ENCODE data around the gene CDC27. TPM values are rescaled to one million over a fixed set of nuclear protein-coding genes. Genes with fewer than 3 reads are reported as not detected.
"Not testable (repeated sequence)": the region's sequence is repeated elsewhere in the genome, so short reads cannot be mapped to it uniquely, and the experiment has no call there.

CDC27 gene
- total RNA-seq, 1 donor from 2014 or later, result 137 TPM

DNA sequence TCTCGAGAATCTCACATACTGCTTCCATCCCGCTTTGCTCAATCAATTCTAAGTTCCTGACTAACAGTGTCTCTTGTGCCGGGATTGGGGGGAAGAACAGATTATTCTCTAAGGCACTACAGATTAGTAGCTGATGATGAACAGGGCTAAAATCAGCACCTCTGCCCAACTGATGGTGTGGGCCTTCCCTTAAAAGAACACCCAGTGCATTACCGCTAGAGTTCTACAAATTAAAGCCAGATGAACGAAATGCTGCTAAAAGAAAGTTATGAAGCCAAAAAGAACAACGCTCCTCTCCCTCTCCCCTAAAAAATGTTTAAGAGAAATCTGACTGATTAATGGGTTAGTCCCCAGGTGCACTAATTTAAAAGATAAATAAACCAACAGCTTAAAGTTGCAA is 4.4 kb downstream of the CDC27 start:
- FAIRE-seq (no peak), DNase-seq (ENCODE audit: low read depth) (no peak)
- H3K27me3 ChIP-seq (ENCODE audit: insufficient read depth, low read length), result no peaks in the 10 kb centered on the region
- Mint-ChIP-seq H3K36me3 (ENCODE audit: low read depth, unreplicated experiment) (peaks cover 4% of the 10 kb centered on the region), H3K27me3 (ENCODE audit: low read depth, unreplicated experiment) (no peaks in the 10 kb centered on the region), H3K4me1 (ENCODE audit: low read depth, unreplicated experiment) (peaks cover 20% of the 10 kb centered on the region), H3K4me3 (ENCODE audit: unreplicated experiment) (peak overlapping the region; percentile 17), H3K9me3 (ENCODE audit: unreplicated experiment) (no peaks in the 10 kb centered on the region), H3K27ac (ENCODE audit: unreplicated experiment) (no peak overlapping the region)
- TF ChIP-seq, protein P1, sequence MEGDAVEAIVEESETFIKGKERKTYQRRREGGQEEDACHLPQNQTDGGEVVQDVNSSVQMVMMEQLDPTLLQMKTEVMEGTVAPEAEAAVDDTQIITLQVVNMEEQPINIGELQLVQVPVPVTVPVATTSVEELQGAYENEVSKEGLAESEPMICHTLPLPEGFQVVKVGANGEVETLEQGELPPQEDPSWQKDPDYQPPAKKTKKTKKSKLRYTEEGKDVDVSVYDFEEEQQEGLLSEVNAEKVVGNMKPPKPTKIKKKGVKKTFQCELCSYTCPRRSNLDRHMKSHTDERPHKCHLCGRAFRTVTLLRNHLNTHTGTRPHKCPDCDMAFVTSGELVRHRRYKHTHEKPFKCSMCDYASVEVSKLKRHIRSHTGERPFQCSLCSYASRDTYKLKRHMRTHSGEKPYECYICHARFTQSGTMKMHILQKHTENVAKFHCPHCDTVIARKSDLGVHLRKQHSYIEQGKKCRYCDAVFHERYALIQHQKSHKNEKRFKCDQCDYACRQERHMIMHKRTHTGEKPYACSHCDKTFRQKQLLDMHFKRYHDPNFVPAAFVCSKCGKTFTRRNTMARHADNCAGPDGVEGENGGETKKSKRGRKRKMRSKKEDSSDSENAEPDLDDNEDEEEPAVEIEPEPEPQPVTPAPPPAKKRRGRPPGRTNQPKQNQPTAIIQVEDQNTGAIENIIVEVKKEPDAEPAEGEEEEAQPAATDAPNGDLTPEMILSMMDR (IDR thresholded peaks at IDR 0.05; ENCODE audit: insufficient read depth, low read depth, low read length), result no peak
- no peak for TF ChIP-seq EZH2 (IDR thresholded peaks at IDR 0.05; ENCODE audit: insufficient read depth, low read length)
- H3K79me2 ChIP-seq (ENCODE audit: insufficient read depth, low read length), result peaks cover 94% of the 10 kb centered on the region
- H3K36me3 ChIP-seq (ENCODE audit: insufficient read depth, low read length), result peaks cover 7% of the 10 kb centered on the region
- no peaks in the 10 kb centered on the region for H3K9me3 ChIP-seq (ENCODE audit: insufficient read depth, low read depth, low read length)
- peak overlapping the region; percentile 10 for H3K4me2 ChIP-seq (ENCODE audit: low read length)
- no peak overlapping the region for H3K9ac ChIP-seq (ENCODE audit: low read length)
- no peak overlapping the region for H2AFZ ChIP-seq (ENCODE audit: low read depth, low read length)
- peaks cover 57% of the 10 kb centered on the region for H4K20me1 ChIP-seq (ENCODE audit: insufficient read depth, low read length)
- H3K4me1 ChIP-seq (ENCODE audit: insufficient read depth, low read length), result no peaks in the 10 kb centered on the region
- no peak overlapping the region for H3K27ac ChIP-seq (ENCODE audit: low read depth, low read length)
- H3K4me3 ChIP-seq (ENCODE audit: insufficient read depth, low read depth, low read length), result no peak overlapping the region

DNA sequence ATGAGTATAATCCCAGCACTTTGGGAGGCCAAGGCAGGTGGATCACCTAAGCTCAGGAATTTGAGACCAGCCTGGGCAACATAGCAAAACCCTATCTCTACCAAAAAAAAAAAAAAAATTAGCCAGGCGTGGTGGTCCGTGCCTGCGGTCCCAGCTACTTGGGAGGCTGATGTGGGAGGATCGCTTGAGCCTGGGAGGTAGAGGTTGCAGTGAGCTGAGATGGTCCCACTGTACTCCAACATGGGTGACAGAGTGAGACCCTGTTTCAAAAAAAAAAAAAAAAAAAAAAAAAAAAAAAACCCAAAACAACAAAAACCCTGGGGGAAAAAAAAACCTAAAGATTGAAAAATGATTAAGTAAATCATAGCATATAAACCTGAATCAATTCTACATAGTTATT is 8.1 kb downstream of the CDC27 start:
- H3K27me3 Mint-ChIP-seq (ENCODE audit: low read depth, unreplicated experiment); H3K9ac ChIP-seq (ENCODE audit: low read length); H3K27me3 ChIP-seq (ENCODE audit: insufficient read depth, low read length); DNase-seq (ENCODE audit: low read depth); H3K36me3 Mint-ChIP-seq (ENCODE audit: low read depth, unreplicated experiment); H2AFZ ChIP-seq (ENCODE audit: low read depth, low read length); H3K4me2 ChIP-seq (ENCODE audit: low read length); H3K27ac ChIP-seq (ENCODE audit: low read depth, low read length); H3K4me3 ChIP-seq (ENCODE audit: insufficient read depth, low read depth, low read length); H3K4me3 Mint-ChIP-seq (ENCODE audit: unreplicated experiment); H3K9me3 Mint-ChIP-seq (ENCODE audit: unreplicated experiment); H3K27ac Mint-ChIP-seq (ENCODE audit: unreplicated experiment); FAIRE-seq; H3K4me1 ChIP-seq (ENCODE audit: insufficient read depth, low read length); H3K9me3 ChIP-seq (ENCODE audit: insufficient read depth, low read depth, low read length): not testable (repeated sequence)
- Histone ChIP-seq H4K20me1 (ENCODE audit: insufficient read depth, low read length) (peaks cover 68% of the 10 kb centered on the region), H3K79me2 (ENCODE audit: insufficient read depth, low read length) (peaks cover 99% of the 10 kb centered on the region), H3K36me3 (ENCODE audit: insufficient read depth, low read length) (peaks cover 25% of the 10 kb centered on the region)
- H3K4me1 Mint-ChIP-seq (ENCODE audit: low read depth, unreplicated experiment), result peaks cover 17% of the 10 kb centered on the region

DNA sequence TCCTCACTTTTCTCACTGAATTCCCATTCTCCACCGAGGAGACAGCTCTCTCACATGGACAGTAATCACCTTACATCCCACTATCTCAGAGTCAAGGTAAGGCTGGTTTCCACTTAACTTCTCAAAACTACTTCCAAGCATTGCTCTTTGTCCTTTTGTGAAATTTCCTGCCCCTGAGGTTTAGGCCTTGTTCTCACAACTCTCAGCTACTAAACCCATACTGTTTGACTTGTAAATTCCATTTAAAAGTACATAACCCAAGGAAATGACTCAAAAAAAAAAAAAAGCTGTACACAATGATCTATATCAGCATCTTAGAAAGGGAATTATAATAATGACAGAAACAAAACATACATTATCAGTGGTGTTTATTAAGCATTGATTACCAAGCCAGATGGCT is 8.8 kb downstream of the CDC27 start:
- FAIRE-seq (no peak), DNase-seq (ENCODE audit: low read depth) (no peak)
- TF ChIP-seq, protein P1 (IDR thresholded peaks at IDR 0.05; ENCODE audit: insufficient read depth, low read depth, low read length), result no peak
- no peak for TF ChIP-seq EZH2 (IDR thresholded peaks at IDR 0.05; ENCODE audit: insufficient read depth, low read length)
- peaks cover 68% of the 10 kb centered on the region for H4K20me1 ChIP-seq (ENCODE audit: insufficient read depth, low read length)
- H3K9me3 ChIP-seq (ENCODE audit: insufficient read depth, low read depth, low read length), result no peaks in the 10 kb centered on the region
- H3K9ac ChIP-seq (ENCODE audit: low read length), result no peak overlapping the region
- H2AFZ ChIP-seq (ENCODE audit: low read depth, low read length), result no peak overlapping the region
- H3K27me3 ChIP-seq (ENCODE audit: insufficient read depth, low read length), result no peaks in the 10 kb centered on the region
- H3K79me2 ChIP-seq (ENCODE audit: insufficient read depth, low read length), result peaks cover 99% of the 10 kb centered on the region
- Mint-ChIP-seq H3K27me3 (ENCODE audit: low read depth, unreplicated experiment) (no peaks in the 10 kb centered on the region), H3K4me1 (ENCODE audit: low read depth, unreplicated experiment) (peaks cover 14% of the 10 kb centered on the region), H3K9me3 (ENCODE audit: unreplicated experiment) (no peaks in the 10 kb centered on the region), H3K27ac (ENCODE audit: unreplicated experiment) (no peak overlapping the region), H3K4me3 (ENCODE audit: unreplicated experiment) (no peak overlapping the region), H3K36me3 (ENCODE audit: low read depth, unreplicated experiment) (peaks cover 9% of the 10 kb centered on the region)
- no peak overlapping the region for H3K27ac ChIP-seq (ENCODE audit: low read depth, low read length)
- H3K36me3 ChIP-seq (ENCODE audit: insufficient read depth, low read length), result peaks cover 27% of the 10 kb centered on the region
- H3K4me3 ChIP-seq (ENCODE audit: insufficient read depth, low read depth, low read length), result no peak overlapping the region
- no peak overlapping the region for H3K4me2 ChIP-seq (ENCODE audit: low read length)
- no peaks in the 10 kb centered on the region for H3K4me1 ChIP-seq (ENCODE audit: insufficient read depth, low read length)
